Embryonic facial prominence (tissue), 1 donor: ENCODE data around the gene NOPCHAP1.
"Not testable (repeated sequence)": the region's sequence is repeated elsewhere in the genome, so short reads cannot be mapped to it uniquely, and the experiment has no call there.

Experiments used
- DNase-seq: peaks from one replicate; pipeline ENCODE4 v3.0.0-alpha.2; 2016; ENCODE audit errors: extremely low spot score

The NOPCHAP1 gene, protein sequence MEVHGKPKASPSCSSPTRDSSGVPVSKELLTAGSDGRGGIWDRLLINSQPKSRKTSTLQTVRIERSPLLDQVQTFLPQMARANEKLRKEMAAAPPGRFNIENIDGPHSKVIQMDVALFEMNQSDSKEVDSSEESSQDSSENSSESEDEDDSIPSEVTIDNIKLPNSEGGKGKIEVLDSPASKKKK

DNA sequence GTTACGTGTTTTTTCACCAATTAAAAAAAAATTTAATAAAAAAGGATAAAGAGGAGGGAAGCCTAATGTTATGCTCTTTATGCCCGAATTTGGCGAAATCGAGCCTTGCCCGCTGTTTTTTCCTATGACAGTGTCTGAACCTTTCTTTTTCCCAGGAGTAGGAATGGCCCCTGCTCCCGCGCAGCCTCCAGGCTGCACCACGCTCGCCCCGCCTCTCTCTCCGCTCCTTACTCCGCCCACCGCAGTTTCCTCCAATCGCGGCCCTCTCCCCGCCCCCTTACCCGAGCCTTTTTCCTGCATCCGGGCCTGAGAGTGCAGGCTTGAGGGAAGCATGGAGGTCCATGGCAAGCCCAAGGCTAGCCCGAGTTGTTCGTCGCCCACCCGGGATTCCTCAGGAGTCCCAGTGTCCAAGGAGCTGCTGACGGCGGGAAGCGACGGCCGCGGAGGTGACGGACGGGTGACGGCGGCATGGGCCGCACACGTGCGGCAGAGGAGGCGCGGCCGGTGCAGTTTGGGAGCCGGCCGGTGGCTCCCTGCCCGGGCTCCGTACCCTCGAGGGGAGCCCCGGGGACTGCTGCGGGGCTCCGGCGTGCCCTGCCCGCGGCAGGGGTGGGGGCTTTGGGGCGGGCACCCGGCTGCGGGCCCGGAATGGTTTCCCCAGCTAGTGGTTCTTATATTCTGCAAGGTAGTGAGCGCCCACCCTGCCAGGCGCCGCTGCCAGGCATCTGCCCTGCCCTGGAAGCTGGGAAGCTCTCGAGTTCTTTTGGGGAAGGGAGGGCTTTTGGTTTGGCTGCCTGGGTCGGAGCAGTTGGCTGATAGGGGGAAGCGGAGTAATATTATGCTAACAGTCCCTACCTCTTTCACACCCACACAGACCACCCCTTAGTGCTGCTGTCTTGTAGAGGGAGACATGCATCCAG is at the start of gene NOPCHAP1:
Gene NOPCHAP1 (plus strand): TSS at position 295 of the 920 bp plus-strand sequence. CDS start 37 bp downstream, at position 332.
- DNase-seq = peak; percentile 85

DNA sequence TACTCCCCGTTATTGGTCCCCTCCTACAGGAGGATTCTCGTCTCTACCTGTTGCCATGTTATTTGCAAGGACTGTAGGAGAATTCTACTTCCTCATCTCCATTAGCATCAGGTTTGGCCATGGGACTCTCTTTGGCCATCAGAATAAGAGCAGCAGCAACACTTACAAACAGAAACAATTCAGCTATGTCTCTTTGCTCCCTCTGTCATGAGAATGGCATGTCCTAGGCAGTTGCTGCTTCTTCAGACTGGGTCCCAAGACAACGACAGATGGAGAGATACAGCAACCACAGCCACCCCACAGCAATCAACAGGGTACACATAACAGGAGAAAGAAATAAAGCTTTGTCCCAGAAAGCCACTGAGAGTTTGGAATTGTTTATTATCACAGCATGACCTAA is 47.7 kb upstream of the NOPCHAP1 start:
- no peak for DNase-seq

DNA sequence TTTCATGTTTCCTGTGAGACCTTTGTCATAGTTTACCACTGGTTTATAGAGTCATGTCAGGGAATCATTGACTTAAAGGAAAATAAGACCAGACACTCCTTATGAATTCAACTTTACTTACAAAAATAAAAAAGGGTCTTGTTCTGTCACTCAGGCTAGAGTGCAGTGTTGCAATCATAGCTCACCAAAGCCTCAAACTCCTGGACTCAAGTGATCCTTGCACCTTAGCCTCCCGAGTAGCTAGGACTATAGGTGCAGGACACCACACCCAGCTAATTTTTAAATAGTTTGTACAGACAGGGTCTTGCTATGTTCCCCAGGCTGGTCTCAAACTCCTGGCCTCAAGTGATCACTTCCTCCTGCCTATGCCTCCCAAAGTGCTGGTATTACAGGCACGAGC is 47.0 kb upstream of the NOPCHAP1 start:
- no peak for DNase-seq

DNA sequence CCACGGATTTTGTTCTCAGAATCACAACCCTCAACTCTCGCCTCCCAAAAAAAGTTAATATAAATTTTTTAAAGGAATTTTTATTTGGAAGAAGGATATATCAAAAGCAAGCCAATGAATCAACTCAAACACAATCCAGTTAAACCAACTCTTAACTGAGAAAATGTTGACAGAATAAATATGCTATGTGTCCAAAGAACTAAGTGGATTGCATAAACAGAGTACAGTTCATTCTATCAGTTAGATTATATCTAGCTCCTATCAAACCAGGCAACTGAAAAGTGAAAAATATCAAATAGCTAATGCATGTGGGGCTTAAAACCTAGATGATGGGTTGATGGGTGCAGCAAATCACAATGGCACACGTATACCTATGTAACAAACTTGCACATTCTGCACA is 44.7 kb upstream of the NOPCHAP1 start:
- DNase-seq = no peak

DNA sequence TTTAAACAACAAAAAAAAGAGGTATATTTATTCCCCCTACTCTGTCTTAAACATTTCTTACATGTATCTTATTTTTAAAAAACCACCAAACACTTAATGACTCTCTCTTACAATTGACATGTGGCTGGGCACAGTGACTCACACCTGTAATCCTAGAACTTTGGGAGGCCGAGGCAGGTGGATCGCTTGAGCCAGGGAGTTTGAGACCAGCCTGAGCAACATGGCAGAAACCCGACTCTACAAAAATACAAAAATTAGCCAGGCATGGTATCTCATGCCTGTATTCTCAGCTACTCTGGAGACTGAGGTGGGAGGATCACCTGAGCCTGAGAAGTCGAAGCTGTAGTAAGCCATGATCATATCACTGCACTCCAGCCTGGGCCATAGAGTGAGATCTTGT is 44.0 kb upstream of the NOPCHAP1 start:
- DNase-seq = no peak

- DNase-seq = not testable (repeated sequence)
These were observed 42.7 kb upstream of the NOPCHAP1 start for GRCh38 chr12:104943401-104943800.

GRCh38 chr12:104944252-104944651 is 41.9 kb upstream of the NOPCHAP1 start:
- no peak for DNase-seq

GRCh38 chr12:104948716-104949115 is 37.4 kb upstream of the NOPCHAP1 start:
- not testable (repeated sequence) for DNase-seq

- DNase-seq = no peak
These were observed 34.2 kb upstream of the NOPCHAP1 start for GRCh38 chr12:104951759-104952509.

DNA sequence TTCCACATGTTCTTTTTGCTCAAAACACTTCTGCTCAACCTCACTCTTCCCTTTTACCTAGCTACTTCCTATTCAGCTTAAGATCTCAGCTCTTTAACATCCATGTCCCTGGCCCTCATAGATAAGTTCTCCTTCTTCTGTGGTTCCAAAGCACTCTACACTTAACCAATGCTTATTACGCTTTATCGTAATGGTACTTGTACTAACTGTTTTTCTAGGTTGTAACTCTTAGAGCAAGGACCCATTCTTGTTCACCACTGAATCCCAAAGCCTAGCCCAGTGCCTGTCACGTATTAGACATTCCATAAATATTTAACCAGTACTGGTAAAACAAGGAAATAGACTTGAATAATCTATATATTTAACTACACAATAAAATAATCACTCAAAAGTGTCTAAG is 33.3 kb upstream of the NOPCHAP1 start:
- DNase-seq = no peak

DNA sequence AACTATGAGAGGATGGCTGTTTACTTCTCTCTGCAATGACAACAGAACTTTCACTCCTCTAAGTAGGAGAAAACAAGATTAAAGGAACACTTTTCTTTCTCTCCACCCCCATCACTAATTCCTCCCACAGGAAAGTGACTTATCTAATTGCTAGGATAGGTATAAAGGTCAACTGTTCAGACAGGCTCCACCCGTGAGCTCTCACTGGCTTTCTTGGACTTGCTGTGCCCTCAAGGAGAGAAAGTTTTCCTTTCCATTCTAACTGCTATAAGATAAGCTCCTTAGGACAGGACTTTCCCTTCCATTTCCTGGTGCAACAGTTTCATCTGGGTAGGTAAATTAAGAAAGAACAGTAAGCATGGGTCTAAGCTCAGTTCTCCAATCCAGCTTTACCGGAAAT is 32.8 kb upstream of the NOPCHAP1 start:
- DNase-seq = no peak

GRCh38 chr12:104955703-104956102 is 30.4 kb upstream of the NOPCHAP1 start:
- DNase-seq = no peak

- DNase-seq = no peak
These were observed 29.0 kb upstream of the NOPCHAP1 start for GRCh38 chr12:104956870-104957718.

DNA sequence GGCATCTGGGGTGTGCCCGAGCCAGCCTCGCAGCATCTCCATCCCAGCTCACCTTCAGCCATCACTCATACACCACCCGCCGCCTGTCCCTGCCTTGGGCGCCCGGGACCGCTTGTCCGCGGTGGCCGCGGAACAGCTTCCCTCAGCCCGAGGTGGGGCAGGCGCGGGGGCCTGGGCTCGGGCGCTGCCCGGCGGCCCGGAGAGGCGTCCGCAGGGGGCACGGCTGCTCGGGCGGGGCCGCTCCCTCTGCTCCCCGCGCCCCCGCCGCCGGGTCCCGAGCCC is 28.5 kb upstream of the NOPCHAP1 start:
- no peak for DNase-seq

DNA sequence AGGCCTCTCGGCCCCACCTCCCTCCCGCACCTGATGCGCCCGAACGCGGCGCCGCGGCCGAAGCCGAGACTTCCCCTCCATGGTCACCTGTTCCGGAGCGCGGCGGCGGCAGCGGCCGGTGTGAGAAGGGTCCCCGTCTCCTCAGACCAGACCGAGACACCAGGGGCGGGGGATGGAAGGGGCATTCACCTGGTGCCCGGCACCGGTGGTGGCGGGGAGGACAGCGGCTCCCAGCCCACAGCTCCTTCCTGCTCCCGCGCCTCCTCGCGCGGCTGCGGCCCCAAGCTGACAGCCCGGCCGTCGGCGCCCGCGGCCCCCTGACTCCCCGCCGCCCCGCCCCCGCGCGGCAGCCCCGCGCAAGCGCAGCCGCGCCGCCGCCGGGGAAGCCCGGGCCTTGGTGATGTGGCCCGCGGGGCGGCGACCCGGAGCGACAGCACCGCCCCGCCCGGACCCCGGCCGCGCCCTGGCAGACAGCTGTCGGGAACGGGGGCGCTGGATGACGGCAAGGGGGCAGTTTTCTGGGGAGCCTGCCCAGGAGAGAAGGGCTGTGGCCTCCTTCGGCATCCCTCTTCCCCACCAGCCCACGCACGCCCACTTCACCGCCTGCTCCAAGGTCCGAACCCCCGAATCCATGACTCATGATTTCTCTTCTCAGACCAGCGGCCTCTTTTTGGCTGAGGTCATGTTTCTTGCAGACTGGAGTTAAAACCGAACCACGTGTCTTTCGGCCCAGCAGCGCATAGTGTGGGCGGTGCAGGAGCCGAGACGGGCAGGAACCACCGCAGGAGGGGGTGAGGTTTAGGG is 27.9 kb upstream of the NOPCHAP1 start, which contains the start of gene SLC41A2:
Gene SLC41A2 (minus strand): TSS at position 290 of the 804 bp plus-strand sequence. CDS start 29,763 bp downstream, outside the sequence.
- DNase-seq = no peak

- no peak for DNase-seq
These were observed 27.2 kb upstream of the NOPCHAP1 start for GRCh38 chr12:104958805-104959334.

DNA sequence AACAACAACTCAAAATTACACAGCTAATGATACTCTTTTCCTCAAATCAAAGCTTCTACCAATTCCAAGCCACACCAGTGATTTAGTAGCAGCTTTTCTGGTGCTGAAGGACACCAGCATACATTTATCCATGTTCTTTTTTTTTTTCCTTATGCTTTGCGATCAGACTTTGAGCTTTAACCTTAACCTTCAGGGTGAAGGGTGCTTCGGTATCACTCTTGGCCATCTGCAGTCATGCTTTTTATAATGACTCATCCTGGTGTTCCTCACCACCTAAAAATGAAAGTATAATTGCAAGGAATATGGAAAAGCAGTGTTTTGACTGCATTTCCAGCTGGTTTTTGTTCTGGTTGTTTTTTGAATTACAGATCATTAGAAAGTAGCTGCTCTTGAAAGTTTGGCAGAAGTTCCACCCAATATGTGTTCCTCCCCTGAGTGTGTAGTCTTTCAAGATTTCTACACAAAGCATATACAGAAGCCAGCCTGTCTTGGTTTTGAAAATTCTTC is 26.7 kb upstream of the NOPCHAP1 start:
- peak; percentile 22 for DNase-seq

DNA sequence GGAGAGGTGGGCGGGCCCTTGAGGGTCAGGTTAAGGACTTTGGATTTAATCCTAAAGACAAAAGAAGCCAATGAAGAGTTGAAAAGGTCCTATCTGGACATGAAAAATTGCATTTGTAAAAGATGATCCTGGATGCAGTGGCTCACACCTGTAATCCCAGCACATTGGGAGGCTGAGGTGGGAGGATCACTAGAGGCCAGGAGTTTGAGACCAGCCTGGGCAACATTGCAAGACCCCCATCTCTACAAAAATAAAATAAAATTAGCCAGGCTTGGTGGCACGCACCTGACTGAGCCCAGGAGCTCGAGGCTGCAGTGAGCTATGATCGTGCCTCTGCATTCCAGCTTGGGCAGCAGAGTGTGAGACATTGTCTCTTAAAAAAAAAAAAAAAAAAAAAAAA is 25.7 kb upstream of the NOPCHAP1 start:
- DNase-seq = no peak

GRCh38 chr12:104963757-104964156 is 22.4 kb upstream of the NOPCHAP1 start:
- no peak for DNase-seq

- no peak for DNase-seq
These were observed 21.8 kb upstream of the NOPCHAP1 start for GRCh38 chr12:104964167-104964855.
